ENCODE measurements around the gene TENT4A. TPM values are rescaled to one million over a fixed set of nuclear protein-coding genes. Genes with fewer than 3 reads are reported as not detected.

Gene TENT4A
- total RNA-seq, 1 experiment from 2014 or later: 7.6 TPM

DNA sequence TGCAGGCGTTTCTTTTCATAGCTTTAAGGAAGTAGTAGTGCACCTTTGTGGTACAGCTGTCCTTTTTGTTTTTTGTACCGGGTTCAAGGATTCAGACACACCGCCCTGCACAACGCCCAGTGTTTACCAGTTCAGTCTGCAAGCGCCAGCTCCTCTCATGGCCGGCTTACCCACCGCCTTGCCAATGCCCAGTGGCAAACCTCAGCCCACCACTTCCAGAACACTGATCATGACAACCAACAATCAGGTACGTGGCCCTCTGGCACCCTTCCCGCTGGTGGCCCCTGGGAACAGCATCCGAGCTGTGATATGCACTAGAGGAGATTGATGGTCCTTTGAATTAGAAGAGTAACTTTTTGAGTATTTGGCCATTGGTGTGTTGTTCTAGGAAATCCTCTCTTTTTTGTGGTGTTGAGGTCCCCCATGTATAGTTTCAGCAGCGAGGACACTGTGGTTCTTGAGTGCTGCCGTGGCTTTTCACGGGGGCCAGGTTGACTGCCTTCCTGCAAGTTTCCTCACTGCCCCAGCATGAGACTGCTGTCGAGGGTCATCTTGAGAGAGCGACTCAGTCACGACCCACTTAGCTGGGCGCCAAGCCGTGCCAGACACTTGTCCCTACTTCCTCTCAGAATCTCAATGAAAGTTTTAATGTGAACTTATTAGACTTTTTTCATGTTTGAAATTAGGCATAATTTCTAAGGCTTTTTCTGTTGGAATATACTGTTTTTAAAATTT, 37.9 kb downstream of the TENT4A start:
- DNase-seq (ENCODE audit: low spot score): no peak

DNA sequence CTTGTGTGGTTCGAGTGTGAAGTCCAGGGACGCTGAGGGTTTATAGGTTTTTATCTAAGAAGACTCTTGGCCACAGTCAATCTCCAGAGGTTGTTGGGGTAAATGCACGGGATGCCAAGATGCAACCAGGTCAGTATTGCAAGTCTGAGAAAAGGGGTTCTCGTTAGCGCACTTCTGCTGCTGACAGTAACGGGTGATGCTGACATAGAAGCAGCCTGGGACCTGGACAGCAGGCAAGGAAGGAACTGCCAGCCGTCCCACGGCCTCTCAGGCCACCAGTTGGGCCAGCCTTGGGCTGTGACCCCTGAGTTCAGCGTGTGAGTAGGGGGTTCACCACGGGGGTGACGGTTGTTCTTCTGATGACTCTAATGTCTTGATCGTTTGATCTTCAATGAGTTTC, 39.0 kb downstream of the TENT4A start:
- DNase-seq (ENCODE audit: low spot score): no peak

DNA sequence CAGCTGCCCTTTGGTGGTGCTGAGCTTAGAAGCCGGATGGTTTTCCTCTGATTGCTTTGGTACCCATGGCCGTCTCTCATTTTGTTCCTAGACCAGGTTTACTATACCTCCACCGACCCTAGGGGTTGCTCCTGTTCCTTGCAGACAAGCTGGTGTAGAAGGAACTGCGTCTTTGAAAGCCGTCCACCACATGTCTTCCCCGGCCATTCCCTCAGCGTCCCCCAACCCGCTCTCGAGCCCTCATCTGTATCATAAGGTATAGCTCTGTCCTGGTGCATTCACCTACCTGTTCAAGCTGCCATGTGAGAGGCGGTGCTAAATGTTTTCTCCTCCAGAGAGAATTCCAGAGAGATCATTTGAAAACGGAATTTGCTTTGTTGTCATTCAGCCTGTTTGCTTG, 39.5 kb downstream of the TENT4A start:
- DNase-seq (ENCODE audit: low spot score): no peak

DNA sequence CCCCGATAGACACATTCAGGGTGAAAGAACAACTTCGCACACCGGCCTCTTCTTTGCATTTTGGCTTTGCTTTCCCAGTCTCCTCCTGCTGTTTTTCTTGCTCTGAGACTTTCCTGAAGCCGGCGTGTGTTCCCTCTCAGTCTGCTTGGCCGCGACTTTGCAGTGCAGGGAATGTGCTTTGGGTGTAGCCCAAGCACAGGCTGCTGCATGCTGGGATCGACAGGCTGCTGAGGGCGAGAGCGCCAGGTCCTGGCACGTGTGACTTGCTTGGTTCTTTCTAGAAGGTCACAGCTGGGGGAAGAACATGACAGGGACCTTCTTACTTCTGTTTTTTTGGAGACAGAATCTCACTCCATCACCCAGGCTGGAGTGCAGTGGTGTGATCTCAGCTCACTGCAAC, 40.6 kb downstream of the TENT4A start:
- DNase-seq (ENCODE audit: low spot score): no peak

DNA sequence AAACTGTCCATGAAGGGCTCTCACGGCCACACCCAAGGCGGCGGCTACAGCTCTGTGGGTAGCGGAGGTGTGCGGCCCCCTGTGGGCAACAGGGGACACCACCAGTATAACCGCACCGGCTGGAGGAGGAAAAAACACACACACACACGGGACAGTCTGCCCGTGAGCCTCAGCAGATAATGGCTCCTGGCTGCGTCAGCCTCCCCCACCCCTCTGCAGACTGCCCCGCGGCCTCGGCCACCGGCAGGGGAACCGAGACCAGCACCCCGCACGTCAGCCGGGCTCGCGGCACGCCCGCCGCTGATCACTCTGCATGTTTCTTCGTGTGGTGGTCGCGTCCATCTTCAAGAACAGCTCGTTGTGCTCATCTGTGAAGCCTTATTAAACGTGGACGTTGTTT, 41.5 kb downstream of the TENT4A start:
- DNase-seq (ENCODE audit: low spot score): no peak

GRCh38 chr5:6755519-6755918, 42.3 kb downstream of the TENT4A start:
- DNase-seq (ENCODE audit: low spot score): no peak

- DNase-seq (ENCODE audit: low spot score): no peak
These were observed 42.7 kb downstream of the TENT4A start for GRCh38 chr5:6755941-6756340.

DNA sequence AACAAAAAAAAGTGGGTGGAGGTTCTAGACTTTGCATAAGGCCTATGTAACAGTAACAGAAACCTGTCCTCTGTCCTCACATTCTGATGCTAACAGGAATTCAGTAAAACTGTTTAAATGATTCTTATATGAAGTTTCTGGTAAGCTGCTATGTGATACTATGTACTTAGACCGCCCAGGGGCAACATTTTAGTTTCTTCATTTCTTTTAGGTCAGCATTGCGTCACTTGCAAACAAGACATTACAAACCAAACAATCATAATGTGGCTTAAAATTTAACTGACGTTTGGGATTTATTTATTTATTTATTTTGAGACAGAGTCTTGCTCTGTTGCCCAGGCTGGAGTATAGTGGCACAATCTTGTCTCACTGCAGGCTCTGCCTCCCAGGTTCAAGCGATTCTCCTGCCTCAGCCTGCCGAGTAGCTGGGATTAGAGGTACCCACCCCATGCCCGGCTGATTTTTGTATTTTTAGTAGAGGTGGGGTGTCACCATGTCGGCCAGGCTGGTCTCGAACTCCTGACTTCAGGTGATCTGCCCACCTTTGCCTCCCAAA, 44.3 kb downstream of the TENT4A start:
- DNase-seq (ENCODE audit: low spot score): no peak

DNA sequence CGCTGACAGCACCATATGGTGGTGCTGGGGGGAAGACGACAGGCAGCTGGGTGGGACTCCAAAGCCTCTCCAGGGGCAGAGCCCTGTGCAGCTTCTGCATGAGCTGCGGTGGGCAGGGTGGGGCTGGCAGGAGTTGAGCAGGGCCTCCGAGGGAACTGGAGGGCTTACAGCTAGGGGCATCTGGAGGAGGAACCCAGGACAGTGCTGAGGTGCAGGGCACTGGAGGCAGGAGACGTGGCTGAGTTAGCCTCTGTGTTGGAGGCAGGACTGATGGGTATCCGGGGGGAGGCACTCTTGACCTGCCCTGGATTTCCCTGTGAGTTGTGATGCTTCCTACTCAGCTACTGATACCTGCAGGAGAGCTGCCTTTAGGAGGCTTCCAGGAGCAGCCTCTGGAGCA, 45.0 kb downstream of the TENT4A start:
- DNase-seq (ENCODE audit: low spot score): no peak

- DNase-seq (ENCODE audit: low spot score): no peak
These were observed 45.5 kb downstream of the TENT4A start for GRCh38 chr5:6758706-6759105.

DNA sequence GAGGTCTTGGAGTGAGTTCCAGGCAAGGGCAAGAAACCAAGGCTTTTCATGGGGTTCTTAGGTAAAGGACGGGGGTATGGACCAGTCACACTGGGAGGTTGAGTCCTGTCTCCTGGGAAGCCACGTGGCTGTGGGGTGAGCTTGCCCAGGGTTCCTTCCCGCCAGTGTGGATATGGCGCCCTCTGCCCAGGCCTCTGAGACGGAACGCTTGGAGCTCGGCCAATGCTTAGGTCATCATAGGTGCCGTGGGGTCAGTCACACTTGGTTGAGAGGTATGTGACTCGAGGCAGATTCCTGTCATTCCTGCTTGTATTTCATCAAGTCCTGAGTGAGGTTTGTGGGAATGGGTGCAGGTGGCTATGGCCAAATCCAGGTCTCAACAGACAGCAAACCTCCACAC, 46.2 kb downstream of the TENT4A start:
- DNase-seq (ENCODE audit: low spot score): peak; percentile 55

- no peak for DNase-seq (ENCODE audit: low spot score)
These were observed 46.8 kb downstream of the TENT4A start for GRCh38 chr5:6759983-6760382.

GRCh38 chr5:6760686-6761085, 47.5 kb downstream of the TENT4A start:
- no peak for DNase-seq (ENCODE audit: low spot score)

- DNase-seq (ENCODE audit: low spot score): no peak
These were observed 48.1 kb downstream of the TENT4A start for GRCh38 chr5:6761333-6761732.

DNA sequence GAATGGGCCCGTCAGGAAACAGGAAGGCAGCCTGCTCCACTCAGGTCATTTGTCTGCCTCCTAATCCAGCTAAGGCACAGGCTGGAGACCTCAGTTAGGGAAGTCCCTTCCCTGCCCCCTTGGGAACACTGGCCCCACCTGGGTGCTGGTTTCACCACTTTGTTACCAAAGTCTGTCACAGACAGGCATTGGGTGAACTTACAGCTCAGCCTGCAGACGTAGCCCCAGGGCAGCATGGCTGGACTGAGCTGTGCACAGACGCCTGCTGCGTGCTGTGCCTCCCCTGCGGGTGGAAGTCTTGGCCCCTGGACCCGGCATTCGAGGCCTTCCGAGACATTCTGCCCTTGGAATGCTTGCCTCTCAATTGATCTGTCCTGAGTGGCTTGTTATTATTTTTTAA, 48.9 kb downstream of the TENT4A start:
- DNase-seq (ENCODE audit: low spot score): no peak

GRCh38 chr5:6762697-6763096, 49.5 kb downstream of the TENT4A start:
- DNase-seq (ENCODE audit: low spot score): no peak

- DNase-seq (ENCODE audit: low spot score): no peak
These were observed 50.0 kb downstream of the TENT4A start for GRCh38 chr5:6763191-6763590.

DNA sequence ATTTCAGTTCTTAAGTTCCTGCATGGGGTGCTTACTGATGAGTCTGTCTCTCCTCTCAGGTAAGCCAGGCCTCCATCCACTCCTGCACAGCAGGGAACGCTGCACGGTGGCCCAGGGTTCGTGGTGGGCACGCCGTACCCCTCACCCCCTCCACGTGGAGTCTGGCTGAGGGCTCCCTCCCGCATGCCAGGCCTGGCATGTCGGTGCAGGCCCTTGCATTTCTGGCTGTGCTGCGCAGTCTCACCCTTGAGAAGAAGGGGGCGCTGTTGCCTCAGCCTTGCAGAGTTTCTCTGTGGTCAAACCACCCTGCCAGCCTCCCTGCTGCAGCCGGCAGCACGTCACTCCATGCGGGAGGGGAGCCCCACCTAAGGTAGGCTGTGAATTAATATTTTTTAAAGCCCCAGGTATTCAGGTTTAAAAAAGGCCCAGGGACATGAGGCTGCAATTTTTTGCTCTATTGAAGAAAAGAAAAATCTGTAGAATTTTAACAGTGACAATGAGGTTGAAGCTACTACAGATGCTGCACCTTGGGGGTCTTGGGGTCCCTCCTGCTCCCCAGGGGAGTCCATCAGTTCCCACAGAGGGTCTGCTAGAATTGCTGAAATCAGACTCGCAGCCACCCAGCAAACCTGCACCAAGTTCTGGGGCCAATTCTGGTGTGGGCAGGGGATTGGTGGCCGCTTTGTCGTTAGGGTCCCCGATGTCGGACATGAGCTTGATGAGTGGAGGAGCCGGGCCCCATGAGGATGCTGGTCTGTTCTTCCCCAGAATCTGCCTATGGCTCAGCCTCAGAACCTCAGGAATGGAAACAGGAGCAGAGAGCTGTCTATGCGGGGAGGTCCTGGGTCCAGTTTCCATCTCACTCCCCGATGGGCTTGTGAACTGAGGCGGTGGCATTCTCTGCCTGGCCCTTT, 52.6 kb downstream of the TENT4A start:
- DNase-seq (ENCODE audit: low spot score): peak; percentile 87

DNA sequence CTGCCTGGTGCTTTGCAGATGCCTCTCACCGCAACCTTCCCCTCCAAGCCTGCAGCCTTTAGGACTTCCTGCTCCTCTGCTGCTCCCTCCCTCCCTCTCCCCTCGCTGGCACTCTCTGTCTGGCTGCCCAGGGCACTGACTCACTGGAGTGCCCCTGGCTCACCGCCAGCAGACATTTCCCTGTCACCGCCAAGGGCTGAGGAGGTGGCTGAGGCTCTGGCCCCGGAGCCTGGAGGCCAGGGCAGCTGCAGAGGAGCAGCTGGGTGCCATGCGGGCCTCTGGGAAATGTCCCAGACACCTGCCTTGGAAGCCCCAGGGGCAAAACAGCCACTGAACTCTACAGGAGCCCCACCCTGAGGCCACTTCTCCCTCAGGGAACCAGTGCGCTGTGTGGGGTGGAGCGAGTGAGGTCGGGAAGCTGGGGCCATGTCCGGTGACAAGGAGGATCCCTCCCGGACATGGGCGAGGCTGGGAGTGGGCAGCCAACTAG, 53.4 kb downstream of the TENT4A start:
- DNase-seq (ENCODE audit: low spot score): peak; percentile 98

DNA sequence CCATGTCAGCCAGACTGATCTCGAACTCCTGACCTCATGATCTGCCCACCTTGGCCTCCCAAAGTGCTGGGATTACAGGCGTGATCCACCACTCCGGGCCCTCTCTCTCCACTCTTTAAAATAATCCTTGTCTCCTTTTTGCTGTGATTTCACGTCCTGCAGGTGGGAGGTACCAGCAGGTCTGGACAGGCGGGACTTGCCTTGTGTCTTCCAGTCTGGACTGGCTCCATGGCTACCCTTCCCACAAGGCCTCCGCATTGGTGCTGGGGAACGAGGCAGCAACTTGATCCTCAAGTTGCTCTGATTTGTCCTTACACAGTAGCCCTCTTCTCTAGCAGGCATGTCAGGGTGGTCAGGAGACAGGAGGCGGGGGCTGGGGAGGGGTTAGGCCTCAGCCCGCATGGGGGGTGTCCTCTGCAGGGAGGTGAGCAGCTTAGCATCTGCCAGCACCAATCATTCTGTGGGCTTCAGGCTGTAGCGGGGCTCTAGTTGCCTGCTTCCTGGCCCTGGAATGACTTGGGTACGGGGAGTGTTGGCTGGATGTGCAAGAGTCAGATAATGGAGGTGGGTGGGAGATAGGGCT, 54.3 kb downstream of the TENT4A start:
- no peak for DNase-seq (ENCODE audit: low spot score)

GRCh38 chr5:6768590-6769230, 55.5 kb downstream of the TENT4A start:
- no peak for DNase-seq (ENCODE audit: low spot score)

All from A172 (cell line).